ENCODE data around the gene SOX15.

SOX15 gene

GRCh38 chr17:7576432-7576937 lies 13.4 kb downstream of the SOX15 start:
- no peak for DNase-seq

- no peak for DNase-seq
Observed at GRCh38 chr17:7575959-7576358, 13.9 kb downstream of the SOX15 start.

- no peak for DNase-seq
Observed at GRCh38 chr17:7575481-7575883, 14.4 kb downstream of the SOX15 start.

- no peak for DNase-seq
Observed at GRCh38 chr17:7574176-7574953, 15.5 kb downstream of the SOX15 start.

GRCh38 chr17:7573324-7574080 lies 16.4 kb downstream of the SOX15 start:
- peak; percentile 78 to 79 for DNase-seq

- peak; percentile 93 to 97 for DNase-seq
Observed at GRCh38 chr17:7572588-7573323, 17.1 kb downstream of the SOX15 start.

- no peak for DNase-seq
Observed at GRCh38 chr17:7572338-7572587, 17.6 kb downstream of the SOX15 start.

GRCh38 chr17:7570351-7570750 lies 19.5 kb downstream of the SOX15 start:
- DNase-seq: no peak

- no peak for DNase-seq
Observed at GRCh38 chr17:7569571-7569970, 20.3 kb downstream of the SOX15 start.

- DNase-seq: no peak
Observed at GRCh38 chr17:7563115-7563869, 26.6 kb downstream of the SOX15 start.

- no peak for DNase-seq
Observed at GRCh38 chr17:7562208-7562605, 27.7 kb downstream of the SOX15 start.

- DNase-seq: peak; percentile 80 to 84
Observed at GRCh38 chr17:7561589-7562207, 28.2 kb downstream of the SOX15 start, which contains the start of gene SENP3. Gene SENP3 (plus strand): TSS chr17:7561919. CDS start chr17:7563077, 1,158 bp downstream.

GRCh38 chr17:7561028-7561575 lies 28.8 kb downstream of the SOX15 start:
- peak; percentile 70 for DNase-seq

GRCh38 chr17:7560172-7561027 lies 29.5 kb downstream of the SOX15 start:
- DNase-seq: peak in 1 of 2 experiments; percentile 58

- peak in 1 of 2 experiments; percentile 24 for DNase-seq
Observed at GRCh38 chr17:7559320-7560171, 30.3 kb downstream of the SOX15 start.

GRCh38 chr17:7558544-7559319 lies 31.2 kb downstream of the SOX15 start, which contains the start of gene TNFSF13:
Gene TNFSF13 (plus strand): TSS chr17:7558750. CDS start chr17:7559040, 290 bp downstream.
- DNase-seq: no peak

- DNase-seq: peak; percentile 49 to 73
Observed at GRCh38 chr17:7557775-7558543, 31.9 kb downstream of the SOX15 start.

- DNase-seq: no peak
Observed at GRCh38 chr17:7557147-7557764, 32.6 kb downstream of the SOX15 start.
